GM21737 (cell line): Measurements from ENCODE around the gene PCCA.
"Not testable (repeated sequence)": the region's sequence is repeated elsewhere in the genome, so short reads cannot be mapped to it uniquely, and the experiment has no call there.

Source experiments
- ATAC-seq: cut with Tn5 transposase; IDR thresholded peaks from one replicate; pipeline ENCODE4 v1.9.1; 2021; ENCODE audit warnings: mild to moderate bottlenecking, moderate library complexity; ENCODE audit not compliant: unreplicated experiment

Gene PCCA

GRCh38 chr13:100564444-100565223 lies 475.7 kb downstream of the PCCA start:
- ATAC-seq, result no peak

GRCh38 chr13:100565286-100565685 lies 476.4 kb downstream of the PCCA start:
- ATAC-seq, result no peak

GRCh38 chr13:100566543-100566942 lies 477.6 kb downstream of the PCCA start:
- ATAC-seq, result no peak

- peak; percentile 89 for ATAC-seq
These were observed 484.2 kb downstream of the PCCA start for GRCh38 chr13:100573121-100573520.

GRCh38 chr13:100577239-100577638 lies 488.3 kb downstream of the PCCA start:
- ATAC-seq, result not testable (repeated sequence)
